ENCODE measurements around the gene HUWE1. TPM values are rescaled to one million over a fixed set of nuclear protein-coding genes. Genes with fewer than 3 reads are reported as not detected.

The HUWE1 gene
- total and polyA plus RNA-seq, 9 of the 15 experiments (the other 6 are each of a cell fraction or from before 2014, with no cell fraction given), result 23.9 to 204 (median 65.1) TPM

DNA sequence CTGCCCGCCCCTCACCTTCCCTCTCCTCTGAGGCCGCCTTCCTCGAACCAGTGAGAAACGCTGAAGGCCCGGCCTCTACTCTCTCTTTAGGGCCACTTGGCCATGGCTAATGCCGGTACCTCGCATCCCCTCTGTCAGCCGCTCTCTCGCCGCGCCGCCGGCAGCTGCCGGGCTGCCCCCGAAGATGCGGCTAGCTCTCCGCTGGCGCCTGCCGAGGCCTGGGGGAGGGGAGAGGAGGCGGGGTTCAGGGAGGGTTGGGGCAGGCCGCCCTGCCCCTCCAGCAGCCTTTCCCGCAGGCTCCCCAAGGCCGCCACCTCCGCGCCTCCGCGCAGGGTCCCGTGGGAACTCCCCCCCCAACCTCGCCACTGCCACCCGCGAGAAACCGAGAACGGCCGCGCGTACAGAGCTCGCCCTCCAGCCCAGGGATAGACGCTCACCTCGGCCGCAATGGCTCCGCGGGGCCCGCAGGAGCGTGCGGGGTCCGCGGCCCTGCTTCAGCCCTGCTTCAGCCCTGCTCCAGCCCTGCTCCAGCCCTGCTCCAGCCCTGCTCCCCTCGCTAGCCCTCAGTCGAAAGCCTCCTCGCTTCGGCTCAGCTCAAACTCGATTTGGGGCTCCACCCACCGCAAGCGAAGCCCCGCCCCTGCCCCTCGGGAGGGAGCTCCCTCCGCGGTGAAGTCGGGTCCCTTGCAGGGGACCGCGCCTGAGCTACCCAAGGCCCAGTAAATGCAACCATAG lies at the start of gene HUWE1 (continued):
- TF ChIP-seq, protein P1, sequence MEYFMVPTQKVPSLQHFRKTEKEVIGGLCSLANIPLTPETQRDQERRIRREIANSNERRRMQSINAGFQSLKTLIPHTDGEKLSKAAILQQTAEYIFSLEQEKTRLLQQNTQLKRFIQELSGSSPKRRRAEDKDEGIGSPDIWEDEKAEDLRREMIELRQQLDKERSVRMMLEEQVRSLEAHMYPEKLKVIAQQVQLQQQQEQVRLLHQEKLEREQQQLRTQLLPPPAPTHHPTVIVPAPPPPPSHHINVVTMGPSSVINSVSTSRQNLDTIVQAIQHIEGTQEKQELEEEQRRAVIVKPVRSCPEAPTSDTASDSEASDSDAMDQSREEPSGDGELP (CRISPR knock-in tag; IDR thresholded peaks at IDR 0.05; ENCODE audit: borderline replicate concordance), result peak; percentile 40; the same call in 1 of the 2 replicates
- TF ChIP-seq KDM5B (IDR thresholded peaks at IDR 0.05; ENCODE audit: insufficient replicate concordance, low read depth, low read length), result peak; percentile 35
- no peak for TF ChIP-seq MXI1 (IDR thresholded peaks at IDR 0.05; ENCODE audit: low read depth, low read length)
- peak; percentile 89 for TF ChIP-seq RBFOX2 (IDR thresholded peaks at IDR 0.05; ENCODE audit: low read depth, low read length)
- TF ChIP-seq CHD1 (IDR thresholded peaks at IDR 0.05; ENCODE audit: low read length), result peak; percentile 22
- no peak for TF ChIP-seq GATAD2B (IDR thresholded peaks at IDR 0.05; ENCODE audit: borderline replicate concordance)
- TF ChIP-seq ZNF324 (CRISPR knock-in tag; IDR thresholded peaks at IDR 0.05), result no peak
- peak; percentile 70 for TF ChIP-seq SUPT5H (IDR thresholded peaks at IDR 0.05)
- no peak for TF ChIP-seq ZC3H11A (IDR thresholded peaks at IDR 0.05; ENCODE audit: low read depth, low read length)
- no peak for TF ChIP-seq GATAD2A (IDR thresholded peaks at IDR 0.05)
- no peak for TF ChIP-seq CBX3 (IDR thresholded peaks at IDR 0.05; ENCODE audit: borderline replicate concordance in 1 of 2, low read length in 2 of 2)
- no peak for TF ChIP-seq MCM2 (IDR thresholded peaks at IDR 0.05; ENCODE audit: low read depth)
- no peak for TF ChIP-seq ZBTB8A (IDR thresholded peaks at IDR 0.05; ENCODE audit: partially characterized antibody)
- TF ChIP-seq, protein P2, sequence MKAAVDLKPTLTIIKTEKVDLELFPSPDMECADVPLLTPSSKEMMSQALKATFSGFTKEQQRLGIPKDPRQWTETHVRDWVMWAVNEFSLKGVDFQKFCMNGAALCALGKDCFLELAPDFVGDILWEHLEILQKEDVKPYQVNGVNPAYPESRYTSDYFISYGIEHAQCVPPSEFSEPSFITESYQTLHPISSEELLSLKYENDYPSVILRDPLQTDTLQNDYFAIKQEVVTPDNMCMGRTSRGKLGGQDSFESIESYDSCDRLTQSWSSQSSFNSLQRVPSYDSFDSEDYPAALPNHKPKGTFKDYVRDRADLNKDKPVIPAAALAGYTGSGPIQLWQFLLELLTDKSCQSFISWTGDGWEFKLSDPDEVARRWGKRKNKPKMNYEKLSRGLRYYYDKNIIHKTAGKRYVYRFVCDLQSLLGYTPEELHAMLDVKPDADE (conservative IDR thresholded peaks at IDR 0.05; ENCODE audit: control insufficient read depth, low read depth, low read length), result no peak
- TF ChIP-seq TBP (optimal IDR thresholded peaks at IDR 0.05; ENCODE audit: low read depth, low read length), result peak; percentile 13
- TF ChIP-seq PRPF4 (IDR thresholded peaks at IDR 0.05; ENCODE audit: insufficient read depth, low read depth, low read length, poor library complexity, severe bottlenecking), result peak; percentile 36
- TF ChIP-seq ZNF184 (CRISPR knock-in tag; IDR thresholded peaks at IDR 0.05), result no peak
- TF ChIP-seq, protein P3, sequence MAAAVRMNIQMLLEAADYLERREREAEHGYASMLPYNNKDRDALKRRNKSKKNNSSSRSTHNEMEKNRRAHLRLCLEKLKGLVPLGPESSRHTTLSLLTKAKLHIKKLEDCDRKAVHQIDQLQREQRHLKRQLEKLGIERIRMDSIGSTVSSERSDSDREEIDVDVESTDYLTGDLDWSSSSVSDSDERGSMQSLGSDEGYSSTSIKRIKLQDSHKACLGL (CRISPR knock-in tag; IDR thresholded peaks at IDR 0.05; ENCODE audit: borderline replicate concordance, poor library complexity, severe bottlenecking), result no peak
- TF ChIP-seq RB1 (IDR thresholded peaks at IDR 0.05; ENCODE audit: low read depth), result no peak
- TF ChIP-seq, protein P4, sequence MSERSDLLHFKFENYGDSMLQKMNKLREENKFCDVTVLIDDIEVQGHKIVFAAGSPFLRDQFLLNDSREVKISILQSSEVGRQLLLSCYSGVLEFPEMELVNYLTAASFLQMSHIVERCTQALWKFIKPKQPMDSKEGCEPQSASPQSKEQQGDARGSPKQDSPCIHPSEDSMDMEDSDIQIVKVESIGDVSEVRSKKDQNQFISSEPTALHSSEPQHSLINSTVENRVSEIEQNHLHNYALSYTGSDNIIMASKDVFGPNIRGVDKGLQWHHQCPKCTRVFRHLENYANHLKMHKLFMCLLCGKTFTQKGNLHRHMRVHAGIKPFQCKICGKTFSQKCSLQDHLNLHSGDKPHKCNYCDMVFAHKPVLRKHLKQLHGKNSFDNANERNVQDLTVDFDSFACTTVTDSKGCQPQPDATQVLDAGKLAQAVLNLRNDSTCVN (CRISPR knock-in tag; IDR thresholded peaks at IDR 0.05), result no peak
- TF ChIP-seq CBX8 (IDR thresholded peaks at IDR 0.05; ENCODE audit: borderline replicate concordance, extremely low read depth, low read depth, low read length, poor library complexity, severe bottlenecking), result no peak
- TF ChIP-seq ZNF212 (CRISPR knock-in tag; IDR thresholded peaks at IDR 0.05), result no peak
- TF ChIP-seq NFATC3 (IDR thresholded peaks at IDR 0.05), result no peak
- TF ChIP-seq, protein P5, sequence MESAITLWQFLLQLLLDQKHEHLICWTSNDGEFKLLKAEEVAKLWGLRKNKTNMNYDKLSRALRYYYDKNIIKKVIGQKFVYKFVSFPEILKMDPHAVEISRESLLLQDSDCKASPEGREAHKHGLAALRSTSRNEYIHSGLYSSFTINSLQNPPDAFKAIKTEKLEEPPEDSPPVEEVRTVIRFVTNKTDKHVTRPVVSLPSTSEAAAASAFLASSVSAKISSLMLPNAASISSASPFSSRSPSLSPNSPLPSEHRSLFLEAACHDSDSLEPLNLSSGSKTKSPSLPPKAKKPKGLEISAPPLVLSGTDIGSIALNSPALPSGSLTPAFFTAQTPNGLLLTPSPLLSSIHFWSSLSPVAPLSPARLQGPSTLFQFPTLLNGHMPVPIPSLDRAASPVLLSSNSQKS (CRISPR knock-in tag; IDR thresholded peaks at IDR 0.05), result no peak

All from K562 (cell line).